Measurements from ENCODE around the gene DTNB. TPM values are rescaled to one million over a fixed set of nuclear protein-coding genes. Genes with fewer than 3 reads are reported as not detected.

DTNB gene
- total and polyA plus RNA-seq, 2 of the 4 experiments (the other 2 are of a cell fraction) = 3.8 to 5.3 TPM

DNA sequence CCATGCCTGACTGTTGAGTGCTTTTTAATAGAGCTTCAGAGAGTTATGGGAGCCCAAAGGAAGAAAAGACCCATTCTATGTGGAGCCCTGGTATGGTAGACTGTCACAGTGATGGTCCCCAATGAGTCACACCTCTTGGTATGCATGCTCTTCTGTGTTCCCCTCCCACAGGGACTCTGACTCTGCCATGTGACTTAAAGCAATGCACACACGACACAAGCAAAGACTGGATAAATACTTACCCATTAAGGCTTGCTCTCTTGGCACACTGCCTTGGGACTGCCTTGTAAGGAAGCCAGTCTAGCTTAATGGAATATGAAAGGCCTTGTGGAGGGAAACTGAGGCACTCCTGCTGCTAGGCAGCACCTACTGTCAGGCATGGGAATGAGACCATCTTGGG, 16.7 kb upstream of the DTNB start:
- in situ Hi-C loops (cut with MboI; ENCODE audit: low sequenced_read_pairs) = no loop called here
- no peak overlapping the region for H4K91ac ChIP-seq (ENCODE audit: insufficient read depth, low read depth, low read length)
- no peak overlapping the region for H2BK5ac ChIP-seq (ENCODE audit: low read depth, low read length, poor library complexity, severe bottlenecking)
- no peak overlapping the region for H3K4me3 ChIP-seq (ENCODE audit: insufficient read depth, low read depth, low read length)
- H3K36me3 ChIP-seq (ENCODE audit: control insufficient read depth, insufficient read depth, low read length) = no peaks in the 10 kb centered on the region
- peaks cover 10% of the 10 kb centered on the region for H3K27me3 ChIP-seq (ENCODE audit: control insufficient read depth, insufficient read depth, low read length)
- H4K20me1 ChIP-seq (ENCODE audit: insufficient read depth, low read length) = no peaks in the 10 kb centered on the region; the same call in 1 of the 2 replicates
- H3K4me1 ChIP-seq (ENCODE audit: control insufficient read depth, insufficient read depth, low read length) = no peaks in the 10 kb centered on the region
- POLR2A ChIA-PET (ENCODE audit: unreplicated experiment) = no interaction called here
- H3K18ac ChIP-seq (ENCODE audit: low read depth, low read length) = no peak overlapping the region
- H3K9ac ChIP-seq (ENCODE audit: low read depth, low read length) = no peak overlapping the region
- H3K4ac ChIP-seq (ENCODE audit: low read depth, low read length) = no peak overlapping the region
- CTCF ChIA-PET = interaction anchor here (1.3 kb wide), 1 partner anchor 10 kb away, joined by 4 read pairs; no protein-coding TSS in a partner anchor
- dilution Hi-C loops (cut with HindIII; ENCODE audit: low sequenced_read_pairs, unreplicated experiment) = no loop called here
- H3K56ac ChIP-seq (ENCODE audit: extremely low read depth, insufficient read depth, low read length) = no peak overlapping the region
- H2AK5ac ChIP-seq (ENCODE audit: low read depth, low read length) = no peak overlapping the region
- intact Hi-C loops (cut with micrococcal nuclease) = no loop called here
- H2BK120ac ChIP-seq (ENCODE audit: low read depth, low read length) = no peak overlapping the region
- no peak overlapping the region for H3K14ac ChIP-seq (replicated peaks; ENCODE audit: low read depth, low read length)
- no peak overlapping the region for H3K27ac ChIP-seq (ENCODE audit: insufficient read depth, low read length)
- H4K5ac ChIP-seq (ENCODE audit: low read depth, low read length) = no peak overlapping the region
- H3K9me1 ChIP-seq (ENCODE audit: insufficient read depth, low read length) = peaks cover 7% of the 10 kb centered on the region; the same call in 1 of the 2 replicates
- peak; percentile 18 for DNase-seq
- H4K8ac ChIP-seq (ENCODE audit: low read depth in 2 of 2, low read length in 2 of 2) = no peak overlapping the region
- no peak overlapping the region for H2BK15ac ChIP-seq (ENCODE audit: low read depth, low read length)
- ATAC-seq (ENCODE audit: low read depth) = peak; percentile 66
- no peak overlapping the region for H3K4me2 ChIP-seq (ENCODE audit: low read depth, low read length)
- WGBS, 2 experiments (ENCODE audit: extremely low coverage in 2 of 2, insufficient read length in 1 of 2) = no CpG with 5 or more reads among the region's 1 CpG
- H3K79me1 ChIP-seq (ENCODE audit: low read depth in 1 of 2, low read length in 2 of 2) = no peaks in the 10 kb centered on the region
- BruUV-seq (replicated peaks) = no TSS peak
- H2AFZ ChIP-seq (replicated peaks; ENCODE audit: low read length, poor library complexity) = no peak overlapping the region
- no peak overlapping the region for H2BK20ac ChIP-seq (ENCODE audit: low read depth, low read length)
- peak overlapping the region; percentile 68 for H2AK9ac ChIP-seq (replicated peaks; ENCODE audit: low read depth, low read length, poor library complexity)
- H3K23ac ChIP-seq (ENCODE audit: low read depth, low read length) = no peak overlapping the region
- H3K9me3 ChIP-seq (ENCODE audit: control insufficient read depth, insufficient read depth, low read length) = no peaks in the 10 kb centered on the region
- TF ChIP-seq MAZ (IDR thresholded peaks at IDR 0.05; ENCODE audit: borderline replicate concordance, low read depth, low read length) (no peak), BHLHE40 (IDR thresholded peaks at IDR 0.05; ENCODE audit: low read depth, low read length) (no peak), ELK1 (IDR thresholded peaks at IDR 0.05; ENCODE audit: borderline replicate concordance, low read depth, low read length) (no peak), POLR2A (IDR thresholded peaks at IDR 0.05; ENCODE audit: low read depth, low read length) (no peak), CTCF (conservative IDR thresholded peaks at IDR 0.05; ENCODE audit: low read depth, low read length) (no peak), RCOR1 (IDR thresholded peaks at IDR 0.05; ENCODE audit: insufficient replicate concordance, low read length) (no peak)
- TF ChIP-seq, protein P1, sequence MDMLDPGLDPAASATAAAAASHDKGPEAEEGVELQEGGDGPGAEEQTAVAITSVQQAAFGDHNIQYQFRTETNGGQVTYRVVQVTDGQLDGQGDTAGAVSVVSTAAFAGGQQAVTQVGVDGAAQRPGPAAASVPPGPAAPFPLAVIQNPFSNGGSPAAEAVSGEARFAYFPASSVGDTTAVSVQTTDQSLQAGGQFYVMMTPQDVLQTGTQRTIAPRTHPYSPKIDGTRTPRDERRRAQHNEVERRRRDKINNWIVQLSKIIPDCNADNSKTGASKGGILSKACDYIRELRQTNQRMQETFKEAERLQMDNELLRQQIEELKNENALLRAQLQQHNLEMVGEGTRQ (IDR thresholded peaks at IDR 0.05; ENCODE audit: low read depth, low read length) = no peak; the same call in 1 of the 2 replicates
